GM19193 (cell line): ENCODE results near the gene PARD3B.

Source experiments
- POLR2A ChIP-seq: IDR thresholded peaks from 4 replicates; pipeline ENCODE4 v1.6.1; 2011; ENCODE audit not compliant: insufficient read depth, insufficient read length; ENCODE audit errors: extremely low read depth

PARD3B gene

DNA sequence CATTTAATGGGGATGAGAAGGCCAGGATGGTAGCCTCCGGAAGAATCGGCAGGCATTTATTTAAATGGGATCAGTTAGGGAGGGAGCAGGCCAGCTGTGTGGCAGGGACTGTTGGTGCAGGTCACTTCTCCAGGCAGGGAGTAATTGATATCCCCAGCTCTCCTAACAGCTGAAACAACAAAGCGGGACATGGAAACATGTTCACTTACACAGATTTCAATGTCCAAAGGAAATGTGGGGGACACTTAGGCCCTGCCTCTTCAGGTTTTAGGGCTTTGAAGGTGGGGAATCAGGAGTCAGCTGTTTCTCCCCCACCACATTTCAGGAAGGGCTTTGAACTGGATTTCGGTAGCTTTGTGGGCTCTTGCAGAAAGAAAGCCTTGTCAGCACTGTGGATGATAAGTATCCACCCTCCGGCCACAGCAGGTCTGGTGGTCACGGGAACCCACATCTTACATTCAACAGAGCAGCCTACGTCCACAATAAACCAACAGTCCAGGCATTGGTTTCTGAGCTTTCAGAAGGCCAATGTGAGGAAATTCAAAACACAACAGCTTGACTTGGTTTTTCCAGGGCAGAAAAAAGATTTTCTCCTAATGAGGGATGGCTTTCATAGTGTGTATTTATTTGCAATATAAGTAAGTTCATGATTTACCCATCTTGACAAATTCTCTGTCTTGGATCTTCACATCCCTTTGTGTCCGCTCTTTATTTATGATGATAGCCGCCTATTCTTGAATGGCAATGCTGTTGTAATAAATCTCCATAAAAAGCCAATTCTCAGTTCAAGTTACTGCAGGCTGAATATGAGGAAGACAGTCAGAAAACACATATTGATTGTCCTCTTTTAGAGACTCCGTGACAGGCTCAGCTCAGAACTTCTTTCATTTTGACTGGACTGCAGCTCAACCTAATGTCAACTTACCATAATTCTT lies 1040.4 kb downstream of the PARD3B start:
- TF ChIP-seq POLR2A: no peak

DNA sequence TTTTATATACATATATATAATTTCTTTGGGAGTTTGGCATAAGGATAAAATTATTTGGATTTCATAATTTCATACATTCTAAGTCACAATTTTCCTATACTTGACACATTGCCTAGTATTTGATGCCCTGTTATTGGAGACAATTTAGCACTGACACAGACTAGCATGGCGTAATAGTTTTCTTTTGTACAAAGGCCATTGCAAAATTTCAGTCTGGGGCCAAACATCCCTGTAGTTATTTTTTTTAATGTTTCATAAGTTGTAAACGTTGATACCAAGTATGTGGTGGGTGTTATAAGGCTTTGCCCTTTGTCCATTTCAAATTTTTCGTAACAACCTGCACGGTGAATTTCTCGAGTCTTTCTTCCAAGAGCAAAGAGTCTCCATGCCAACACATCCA lies 1041.4 kb downstream of the PARD3B start:
- no peak for TF ChIP-seq POLR2A

DNA sequence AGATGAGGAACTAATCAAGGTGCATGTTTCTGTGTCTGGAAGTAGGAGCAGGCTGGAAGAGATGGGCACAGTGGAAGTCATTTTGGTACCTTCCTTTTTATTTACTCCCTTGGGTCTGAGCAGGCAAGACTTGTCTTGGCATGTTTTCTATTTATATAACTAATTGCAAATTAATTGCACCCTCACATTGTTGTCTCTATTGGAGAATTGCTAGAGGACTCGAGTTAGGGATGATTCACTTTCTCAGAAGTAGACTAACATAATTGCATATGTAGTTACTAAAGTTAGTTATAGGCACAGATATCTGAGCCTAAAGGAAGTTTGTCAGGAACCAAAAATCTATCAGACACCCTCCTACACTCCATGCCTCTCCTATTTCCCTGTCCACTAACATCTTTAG lies 1044.2 kb downstream of the PARD3B start:
- no peak for TF ChIP-seq POLR2A

DNA sequence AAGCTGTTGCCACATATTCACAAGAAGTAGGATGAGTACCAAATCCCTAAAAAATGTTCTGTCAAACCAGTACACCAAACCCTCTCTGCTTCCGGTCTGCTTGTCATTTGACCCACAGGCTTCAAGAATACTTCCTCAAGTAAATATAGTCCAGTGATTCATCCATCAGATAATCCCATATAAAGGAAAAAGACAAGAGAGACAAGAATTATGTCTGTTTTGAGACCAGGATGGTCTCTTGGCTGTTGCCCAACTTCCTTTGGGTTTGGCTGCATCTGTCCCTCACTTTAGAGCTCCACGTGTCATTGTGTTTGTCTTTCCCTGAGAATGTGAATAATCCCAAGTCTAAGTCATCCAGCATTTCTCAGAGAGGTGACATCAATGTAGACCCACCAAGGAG lies 1045.5 kb downstream of the PARD3B start:
- no peak for TF ChIP-seq POLR2A

DNA sequence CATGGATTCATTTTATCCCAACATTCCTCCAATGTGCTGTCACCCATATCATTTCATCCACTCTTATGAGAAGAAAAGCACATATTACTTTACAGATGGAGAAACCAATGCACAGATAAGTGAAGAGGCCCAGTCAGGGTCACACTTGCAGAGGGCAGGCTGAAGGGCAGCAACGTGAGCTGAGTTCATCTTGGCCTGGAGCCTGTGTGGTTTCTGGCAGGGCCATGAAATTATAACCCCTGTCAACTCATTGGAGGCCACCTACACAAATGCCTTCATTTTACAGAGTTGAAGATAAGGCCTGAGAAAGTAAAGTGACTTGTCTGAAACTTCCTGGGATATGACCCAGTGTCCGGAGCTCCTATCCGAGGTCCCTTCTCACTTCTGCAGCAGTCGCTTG lies 1048.6 kb downstream of the PARD3B start:
- no peak for TF ChIP-seq POLR2A

DNA sequence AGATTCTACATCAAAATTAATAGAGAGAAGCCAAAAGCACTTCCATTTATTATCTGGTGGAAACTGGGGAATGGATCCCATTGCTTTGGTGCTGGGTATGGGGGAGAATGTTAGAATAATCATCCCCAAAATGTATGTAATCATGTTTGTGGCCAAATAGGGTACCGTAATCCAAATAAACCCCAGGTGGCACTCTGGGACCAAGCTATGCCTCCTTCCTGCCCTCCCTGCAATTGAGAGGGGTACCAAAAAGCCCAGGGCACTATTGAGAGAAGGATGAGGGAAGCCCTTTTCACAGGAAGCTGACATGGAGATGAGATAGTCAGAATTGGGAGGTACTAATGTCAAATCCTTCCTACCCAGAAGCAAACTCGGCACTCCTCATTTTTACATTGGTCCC lies 1051.3 kb downstream of the PARD3B start:
- no peak for TF ChIP-seq POLR2A

DNA sequence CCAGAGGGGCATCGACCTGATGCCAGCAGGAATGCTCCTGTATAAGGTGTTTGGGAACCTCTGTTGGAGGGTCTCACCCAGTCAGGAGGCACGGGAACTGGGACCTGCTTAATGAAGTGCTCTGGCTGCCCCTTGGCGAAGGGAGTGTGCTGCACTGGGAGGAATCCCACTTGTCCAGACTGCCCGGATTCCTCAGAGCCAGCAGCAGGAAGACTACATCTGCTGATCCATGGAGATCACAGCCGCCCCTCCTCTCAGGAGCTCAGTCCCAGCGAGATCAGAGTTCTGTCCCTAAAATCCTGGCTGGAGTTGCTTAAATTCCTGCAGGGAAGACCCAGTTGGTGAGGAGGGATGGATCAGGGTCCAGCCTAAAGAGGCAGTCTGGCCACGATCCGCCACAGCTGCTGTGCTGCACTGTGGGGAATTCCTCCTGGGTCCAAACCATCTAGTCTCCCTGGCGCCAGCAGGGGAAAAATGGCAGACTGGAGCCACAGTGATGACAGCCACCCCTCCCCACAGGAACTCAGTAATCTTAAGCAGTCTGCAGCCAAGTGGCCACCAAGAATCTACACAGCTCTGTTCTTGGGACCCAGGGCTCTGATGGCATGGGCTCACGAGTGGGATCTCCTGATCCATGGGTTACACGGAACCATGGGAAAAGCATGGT lies 1060.5 kb downstream of the PARD3B start:
- no peak for TF ChIP-seq POLR2A

DNA sequence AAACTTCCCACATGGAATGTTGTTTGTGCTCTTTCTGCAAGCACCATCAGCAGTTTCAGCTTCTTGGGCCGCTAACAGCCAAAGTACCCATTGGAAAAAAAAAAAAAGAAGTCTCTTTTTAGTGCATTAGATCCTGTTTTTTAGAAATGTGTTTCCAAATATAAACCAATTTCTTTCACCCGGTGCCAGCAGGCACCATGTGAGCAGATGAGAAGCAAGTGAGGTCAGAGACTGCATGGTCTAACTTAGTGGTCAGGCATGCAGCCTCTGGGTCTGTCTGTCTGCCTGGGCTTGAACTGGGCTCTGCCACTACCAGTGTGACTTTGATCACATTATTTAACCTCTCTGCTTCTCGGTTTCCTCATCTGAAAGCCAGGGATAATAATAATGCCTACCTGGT lies 1061.9 kb downstream of the PARD3B start:
- TF ChIP-seq POLR2A: no peak

DNA sequence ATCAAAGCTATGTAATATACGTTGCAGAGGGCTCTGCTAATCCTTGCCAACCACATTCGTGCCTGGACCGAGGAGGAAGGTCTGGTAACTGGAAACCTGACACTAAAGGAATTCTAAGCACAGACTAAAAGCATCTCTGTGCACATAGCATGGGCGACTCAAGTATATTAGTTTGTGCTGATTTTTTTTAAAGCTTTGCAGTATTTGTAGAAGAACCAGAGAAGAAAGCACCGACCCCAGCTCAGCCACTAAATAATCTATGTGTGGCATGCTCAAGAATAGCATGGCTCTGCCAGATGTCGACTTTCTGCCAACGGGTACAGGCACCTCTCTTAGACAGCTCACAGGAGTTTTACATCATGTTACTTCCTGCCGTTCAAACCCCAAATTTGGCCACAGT lies 1063.8 kb downstream of the PARD3B start:
- TF ChIP-seq POLR2A: no peak

DNA sequence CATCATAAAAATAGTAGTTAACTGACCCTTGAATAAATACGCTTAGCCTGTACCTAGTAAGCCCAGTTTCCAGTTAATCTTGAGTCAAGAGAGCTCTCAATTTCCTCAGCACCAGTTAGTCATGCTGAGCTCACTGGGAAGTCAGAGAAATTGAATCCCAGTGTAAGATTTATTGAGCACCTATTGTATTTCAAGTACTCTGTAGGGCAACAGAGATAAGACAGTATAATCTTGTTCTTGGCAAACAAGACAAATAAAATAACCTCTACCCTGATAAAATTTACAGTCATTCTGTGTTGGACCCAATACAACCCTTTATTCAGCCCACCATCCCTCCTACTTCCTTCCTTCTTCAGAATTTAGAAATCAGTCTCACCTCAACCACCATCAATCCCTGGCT lies 1065.2 kb downstream of the PARD3B start:
- TF ChIP-seq POLR2A: no peak

DNA sequence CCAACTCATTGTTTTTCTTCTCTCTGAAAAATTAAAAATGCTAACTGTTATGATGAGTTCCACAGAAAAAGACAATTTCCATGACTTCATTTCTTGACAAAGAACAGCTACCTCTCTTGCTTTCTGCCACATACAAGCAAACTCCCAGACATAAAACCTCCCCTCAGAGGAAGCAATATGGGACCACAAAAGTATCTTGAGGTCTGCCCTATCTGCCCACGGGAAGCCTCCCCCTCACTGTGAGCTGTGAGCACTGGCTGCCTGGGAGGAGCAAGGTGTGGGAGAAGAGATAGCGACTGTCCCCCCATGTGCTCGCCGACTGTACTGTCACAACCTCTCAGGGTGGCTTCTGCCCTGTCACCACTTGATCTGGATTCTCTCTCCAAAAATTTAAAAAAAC lies 1067.4 kb downstream of the PARD3B start:
- no peak for TF ChIP-seq POLR2A

DNA sequence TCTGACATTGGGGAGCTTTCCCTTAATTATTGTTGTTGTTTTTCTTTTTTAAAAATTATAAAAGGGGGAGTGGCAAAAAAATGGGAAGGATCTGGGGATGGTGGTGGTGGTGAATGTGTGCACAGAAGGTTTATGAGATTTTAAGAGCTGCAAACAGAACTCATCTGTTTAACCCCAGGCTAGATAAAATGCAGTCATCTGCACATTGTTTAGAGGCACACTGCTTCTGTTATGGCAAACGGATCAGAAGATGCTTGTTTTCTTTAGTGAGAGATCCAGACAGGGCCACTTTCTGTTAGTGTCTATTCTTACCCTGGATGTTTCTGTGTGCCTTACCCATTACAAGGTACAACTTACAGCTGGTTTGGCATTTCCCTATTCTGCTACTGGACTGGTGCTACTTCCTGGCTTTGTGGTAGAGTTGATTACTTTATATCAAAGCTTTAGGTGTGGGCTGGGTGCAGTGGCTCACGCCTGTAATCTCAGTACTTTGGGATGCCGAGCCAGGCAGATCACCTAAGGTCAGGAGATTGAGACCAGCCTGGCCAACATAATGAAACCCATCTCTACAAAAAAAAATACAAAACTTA lies 1068.8 kb downstream of the PARD3B start:
- TF ChIP-seq POLR2A: no peak

DNA sequence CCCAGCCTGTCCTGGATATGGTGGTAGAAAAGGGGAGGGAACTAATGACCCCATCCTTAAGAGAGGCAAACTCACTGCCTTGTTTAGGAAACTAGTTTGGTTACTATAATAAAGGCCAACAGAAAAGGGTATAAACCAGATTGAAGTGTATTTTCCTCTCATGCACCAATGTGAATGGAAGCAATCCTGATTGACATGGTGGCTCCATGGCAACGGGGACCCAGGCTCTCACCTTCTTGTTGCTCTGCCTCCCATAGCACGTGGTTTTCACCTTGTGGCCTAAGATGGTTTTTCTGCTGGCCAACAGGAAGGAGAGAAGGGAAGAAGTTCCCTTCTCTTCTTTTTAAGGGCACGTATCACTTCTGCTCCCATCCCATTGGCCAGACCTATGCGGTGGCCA lies 1069.7 kb downstream of the PARD3B start:
- no peak for TF ChIP-seq POLR2A

DNA sequence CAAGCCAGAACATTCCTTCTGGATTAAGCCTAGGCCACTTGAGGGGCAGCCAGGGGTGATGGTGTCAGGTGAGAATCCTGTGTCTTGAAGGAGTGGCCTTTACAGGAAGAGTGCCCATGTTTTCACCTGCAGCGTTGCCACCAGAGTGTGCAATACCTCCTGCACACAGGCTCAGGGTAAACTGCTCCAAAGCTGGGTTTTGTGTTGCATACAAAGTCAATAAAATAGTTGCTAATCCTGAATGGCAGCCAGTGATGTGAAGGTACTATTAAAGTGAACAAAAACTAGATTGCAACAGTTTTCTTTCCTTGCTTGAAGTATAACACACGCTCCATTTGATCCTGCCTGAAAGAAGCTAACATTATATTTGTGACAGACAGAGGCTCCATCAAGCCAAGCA lies 1072.6 kb downstream of the PARD3B start:
- TF ChIP-seq POLR2A: no peak

DNA sequence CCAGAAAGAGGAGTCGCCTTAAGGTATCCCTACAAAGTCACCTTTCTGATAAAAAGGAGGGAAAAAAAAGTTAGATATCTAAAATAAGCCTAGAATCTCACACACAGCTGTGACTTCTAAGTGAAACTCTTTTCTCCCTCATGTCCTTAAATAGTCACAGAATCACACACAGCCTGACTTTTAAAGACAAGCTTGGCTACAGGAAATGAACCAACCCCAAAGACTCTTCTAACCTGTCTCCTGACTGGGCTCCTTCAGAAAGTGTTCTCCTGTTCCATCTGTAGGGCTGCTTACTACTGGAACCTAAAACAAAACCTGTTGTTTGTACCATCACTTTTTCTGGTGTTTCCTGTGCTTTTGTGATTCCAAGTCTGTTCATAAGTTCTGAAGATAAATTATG lies 1074.3 kb downstream of the PARD3B start:
- no peak for TF ChIP-seq POLR2A

DNA sequence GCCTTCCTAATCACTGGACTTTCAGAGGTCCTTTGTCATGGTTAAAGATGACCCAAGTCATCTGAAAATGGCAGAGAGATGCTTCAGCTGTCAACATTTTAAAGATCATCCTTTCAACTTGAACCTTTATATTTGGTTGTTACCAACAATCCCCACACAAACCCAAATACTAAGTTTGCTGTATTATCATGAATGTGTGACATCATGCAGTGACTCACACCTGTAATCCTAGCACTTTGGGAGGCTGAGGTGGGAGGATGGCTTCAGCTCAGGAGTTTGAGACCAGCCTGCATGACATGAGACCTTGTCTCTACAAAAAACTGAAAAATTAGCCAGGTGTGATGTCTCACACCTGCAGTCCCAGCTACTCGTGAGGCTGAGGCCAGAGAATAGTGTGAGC lies 1081.8 kb downstream of the PARD3B start:
- no peak for TF ChIP-seq POLR2A

DNA sequence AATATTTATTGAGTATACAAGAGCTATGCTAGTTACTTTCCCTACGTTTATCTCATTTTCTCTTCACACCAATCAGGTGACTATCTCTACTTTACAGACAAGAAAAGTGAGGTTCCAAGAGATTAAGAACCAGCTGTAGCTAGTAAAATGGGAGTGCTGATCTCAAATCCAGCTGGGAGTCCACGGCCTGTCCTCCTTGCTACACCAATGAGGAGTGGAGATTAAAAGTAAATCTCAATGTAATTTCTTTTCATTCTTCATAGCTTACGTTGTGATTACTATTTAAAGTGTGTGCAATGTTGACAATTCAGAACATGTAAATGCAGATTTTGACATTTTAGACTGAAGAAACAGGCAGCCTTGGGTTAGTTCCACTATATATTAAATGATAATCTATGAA lies 1083.1 kb downstream of the PARD3B start:
- TF ChIP-seq POLR2A: no peak
